ENCODE measurements around the gene MARCHF3.

DNA sequence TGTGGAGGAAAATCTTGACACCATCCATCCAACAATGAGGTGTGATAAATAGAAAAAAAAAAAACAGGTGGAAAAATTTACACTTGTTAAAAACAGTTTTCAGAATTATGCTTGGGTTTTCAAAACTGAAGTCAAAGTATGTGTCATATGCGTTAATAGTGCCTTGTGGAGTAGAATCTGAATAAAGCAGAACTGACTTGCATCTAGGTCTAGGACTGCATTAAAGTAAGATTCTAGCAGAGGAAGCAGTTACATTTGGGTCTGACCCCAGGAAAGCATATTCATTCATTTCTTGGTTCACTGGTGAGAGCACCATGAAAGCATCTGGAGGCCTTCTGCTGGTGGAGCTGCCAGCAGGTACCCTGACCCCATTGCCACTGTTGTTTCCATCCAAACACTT lies 89.0 kb downstream of the MARCHF3 start:
- TF ChIP-seq, protein P1, sequence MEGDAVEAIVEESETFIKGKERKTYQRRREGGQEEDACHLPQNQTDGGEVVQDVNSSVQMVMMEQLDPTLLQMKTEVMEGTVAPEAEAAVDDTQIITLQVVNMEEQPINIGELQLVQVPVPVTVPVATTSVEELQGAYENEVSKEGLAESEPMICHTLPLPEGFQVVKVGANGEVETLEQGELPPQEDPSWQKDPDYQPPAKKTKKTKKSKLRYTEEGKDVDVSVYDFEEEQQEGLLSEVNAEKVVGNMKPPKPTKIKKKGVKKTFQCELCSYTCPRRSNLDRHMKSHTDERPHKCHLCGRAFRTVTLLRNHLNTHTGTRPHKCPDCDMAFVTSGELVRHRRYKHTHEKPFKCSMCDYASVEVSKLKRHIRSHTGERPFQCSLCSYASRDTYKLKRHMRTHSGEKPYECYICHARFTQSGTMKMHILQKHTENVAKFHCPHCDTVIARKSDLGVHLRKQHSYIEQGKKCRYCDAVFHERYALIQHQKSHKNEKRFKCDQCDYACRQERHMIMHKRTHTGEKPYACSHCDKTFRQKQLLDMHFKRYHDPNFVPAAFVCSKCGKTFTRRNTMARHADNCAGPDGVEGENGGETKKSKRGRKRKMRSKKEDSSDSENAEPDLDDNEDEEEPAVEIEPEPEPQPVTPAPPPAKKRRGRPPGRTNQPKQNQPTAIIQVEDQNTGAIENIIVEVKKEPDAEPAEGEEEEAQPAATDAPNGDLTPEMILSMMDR (IDR thresholded peaks at IDR 0.05), result no peak
- no peak for TF ChIP-seq POLR2A (IDR thresholded peaks at IDR 0.05)

Data from right lobe of liver (tissue), 4 donors.